NCI-H510A (cell line): ENCODE measurements around the gene FBXO34.
"Not testable (repeated sequence)": the region's sequence is repeated elsewhere in the genome, so short reads cannot be mapped to it uniquely, and the experiment has no call there.

Experiments
- DNase-seq: peaks from one replicate; lab custom pipeline; 2025; lab: John Stamatoyannopoulos, UW

Gene FBXO34

DNA sequence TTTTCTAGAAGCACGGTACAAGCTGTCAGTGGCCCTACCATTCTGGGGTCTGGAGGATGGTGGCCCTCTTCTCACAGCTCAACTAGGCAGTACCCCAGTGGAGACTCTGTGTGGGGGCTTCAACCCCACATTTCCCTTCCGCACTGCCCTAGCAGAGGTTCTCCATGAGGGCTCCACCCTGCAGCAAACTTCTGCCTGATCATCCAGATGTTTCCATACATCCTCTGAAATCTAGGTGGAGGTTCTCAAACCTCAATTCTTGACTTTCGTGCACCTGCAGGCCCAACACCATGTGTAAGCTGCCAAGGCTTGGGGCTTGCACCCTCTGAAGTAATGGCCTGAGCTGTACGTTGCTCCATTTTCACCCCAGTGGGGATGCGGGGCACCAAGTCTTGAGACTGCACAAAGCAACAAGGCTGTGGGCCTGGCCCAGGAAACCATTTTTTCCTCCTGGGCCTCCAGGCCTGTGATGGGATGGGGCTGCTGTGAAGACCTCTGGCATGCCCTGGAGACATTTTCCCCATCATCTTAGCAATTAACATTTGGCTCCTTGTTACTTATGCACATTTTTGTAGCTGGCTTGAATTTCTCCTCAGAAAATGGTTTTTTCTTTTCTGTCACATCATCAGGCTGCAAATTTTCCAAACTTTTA lies 41.3 kb downstream of the FBXO34 start:
- not testable (repeated sequence) for DNase-seq

DNA sequence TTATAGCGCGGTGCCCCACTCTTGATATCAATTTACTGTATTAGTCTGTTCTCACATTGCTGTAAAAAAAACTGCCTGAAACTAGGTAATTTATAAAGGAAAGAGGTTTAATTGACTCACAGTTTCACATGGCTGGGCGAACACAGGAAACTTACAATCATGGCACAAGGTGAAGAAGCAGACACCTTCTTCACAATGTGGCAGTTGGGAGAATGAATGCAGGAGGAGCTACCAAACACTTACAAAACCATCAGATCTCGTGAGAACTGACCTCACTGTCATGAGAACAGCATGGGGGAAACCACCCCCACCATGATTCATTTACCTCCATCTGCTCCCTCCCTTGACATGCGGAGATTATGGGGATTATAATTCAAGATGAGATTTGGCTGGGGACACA lies 42.3 kb downstream of the FBXO34 start:
- DNase-seq, result no peak

DNA sequence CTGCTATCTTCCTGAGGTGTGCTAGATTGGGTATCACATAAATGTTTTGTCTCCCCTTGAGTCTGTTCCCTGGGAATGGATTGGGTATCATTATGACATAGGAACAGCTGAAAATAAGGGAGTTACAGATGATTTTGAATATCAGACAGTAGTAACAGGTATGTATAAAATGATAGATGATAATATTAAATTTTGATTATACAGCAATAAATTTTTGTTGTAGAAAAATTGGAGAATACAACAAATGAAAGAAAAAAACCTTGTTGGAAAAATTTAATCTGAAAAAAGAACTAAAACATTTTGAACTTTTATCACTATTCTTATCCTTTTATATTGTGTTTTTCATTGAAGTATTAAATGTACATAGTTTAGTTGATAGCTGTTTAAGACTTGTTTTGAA lies 43.2 kb downstream of the FBXO34 start:
- DNase-seq, result no peak

DNA sequence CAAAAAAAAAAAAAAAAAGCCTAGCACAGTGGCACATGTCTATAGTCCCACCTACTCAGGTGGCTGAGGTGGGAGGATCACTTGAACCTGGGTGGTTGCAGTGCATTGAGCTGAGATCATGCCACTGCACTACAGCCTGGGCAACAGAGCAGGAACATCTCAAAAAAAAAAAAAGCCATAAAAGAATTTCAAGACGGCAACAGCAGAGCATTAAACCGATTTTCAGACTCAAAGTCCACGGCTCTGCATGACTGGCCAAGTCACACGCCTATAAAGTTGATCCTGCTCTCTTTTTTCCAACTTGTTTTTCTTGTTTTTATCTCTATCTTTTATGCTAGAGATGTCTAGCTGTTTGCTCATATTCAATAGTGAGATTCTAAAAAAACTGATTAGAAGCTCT lies 45.3 kb downstream of the FBXO34 start:
- no peak for DNase-seq

DNA sequence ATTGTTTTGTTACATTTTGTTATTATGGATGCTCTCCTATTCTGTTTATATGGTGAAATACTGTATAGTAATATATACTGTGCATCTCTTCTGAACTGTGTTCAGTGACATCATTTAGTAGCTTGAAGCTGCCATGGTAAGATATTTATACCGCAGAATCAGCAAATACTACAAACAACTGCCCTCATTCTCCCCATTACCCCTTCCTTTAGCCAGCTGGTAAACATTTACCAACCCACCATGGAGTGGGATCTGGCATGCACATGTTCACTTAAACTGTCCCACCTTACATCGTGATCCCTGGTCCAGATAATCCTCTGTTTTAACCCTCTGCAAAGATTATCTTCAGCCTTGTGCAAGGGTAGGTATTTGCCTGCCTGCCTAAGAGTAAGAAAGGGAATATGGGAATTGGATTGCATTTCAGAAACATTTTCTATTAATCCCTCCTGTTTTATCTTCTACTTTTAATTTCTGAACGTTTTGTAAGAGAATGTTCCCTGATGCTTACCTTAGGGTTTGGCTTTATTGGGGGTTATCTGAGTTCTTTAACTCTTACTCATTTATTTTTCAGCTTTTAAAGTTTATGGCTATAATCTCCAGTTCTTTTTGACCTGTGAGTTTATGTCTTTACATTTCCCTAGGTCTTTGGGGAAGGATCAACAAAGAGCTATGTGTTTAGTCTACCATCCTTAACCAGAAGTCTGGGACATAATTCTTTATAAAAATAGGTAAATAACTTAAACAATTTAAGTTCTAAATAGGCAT lies 46.5 kb downstream of the FBXO34 start:
- no peak for DNase-seq

DNA sequence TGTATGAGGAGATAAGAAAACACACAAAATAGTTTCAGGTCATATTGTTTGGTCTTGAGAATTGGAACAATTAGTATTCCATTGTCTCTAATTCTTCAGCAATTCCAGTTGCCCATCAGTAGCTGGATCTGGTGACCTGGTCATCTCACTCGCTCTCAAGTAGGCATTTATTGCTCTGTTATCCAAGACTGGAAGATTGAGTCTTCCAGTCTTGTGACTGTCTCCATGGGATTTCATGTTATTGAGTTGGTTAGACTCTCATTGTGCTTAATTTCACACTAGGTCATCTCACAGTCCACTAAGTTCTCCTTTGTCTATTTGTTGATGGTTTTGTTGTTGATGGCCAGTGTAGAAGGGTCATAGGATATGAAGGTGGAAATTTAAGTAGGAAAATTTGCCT lies 47.5 kb downstream of the FBXO34 start:
- DNase-seq, result no peak

DNA sequence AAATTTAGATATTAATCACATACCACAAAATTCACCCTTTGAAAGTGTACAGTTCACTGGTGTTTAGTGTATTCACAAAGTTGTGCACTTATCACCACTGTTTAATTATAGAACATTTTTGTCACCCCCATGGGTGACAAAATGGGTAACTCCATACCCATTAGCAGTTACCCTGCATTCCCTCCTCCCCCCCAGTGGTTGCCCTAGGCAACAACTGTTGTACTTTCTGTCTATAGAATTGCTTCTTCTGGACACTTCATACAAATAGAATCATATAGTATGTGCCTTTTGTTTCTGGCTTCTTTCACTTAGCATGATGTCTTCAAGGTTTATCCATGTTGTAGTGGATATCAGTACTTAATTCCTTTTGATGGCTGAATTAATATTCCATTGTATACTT lies 52.7 kb downstream of the FBXO34 start:
- no peak for DNase-seq

DNA sequence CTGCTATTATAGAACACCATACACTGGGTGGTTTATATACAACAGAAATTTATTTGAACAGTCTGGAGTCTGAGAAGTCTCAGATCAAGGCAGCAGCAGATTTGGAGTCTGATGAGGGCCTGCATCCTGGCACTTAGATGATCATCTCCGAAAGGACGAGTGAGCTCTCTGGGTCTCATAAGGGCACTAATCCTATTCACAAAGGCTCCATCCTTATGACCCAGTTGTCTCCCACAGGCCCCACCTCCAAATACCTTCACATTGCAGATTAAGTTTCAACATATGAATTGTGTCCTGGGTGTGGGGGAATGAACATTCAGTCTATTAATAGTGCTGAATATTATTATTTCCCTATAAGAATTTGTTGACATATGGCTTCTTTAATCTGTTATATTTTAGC lies 53.6 kb downstream of the FBXO34 start:
- DNase-seq, result no peak

DNA sequence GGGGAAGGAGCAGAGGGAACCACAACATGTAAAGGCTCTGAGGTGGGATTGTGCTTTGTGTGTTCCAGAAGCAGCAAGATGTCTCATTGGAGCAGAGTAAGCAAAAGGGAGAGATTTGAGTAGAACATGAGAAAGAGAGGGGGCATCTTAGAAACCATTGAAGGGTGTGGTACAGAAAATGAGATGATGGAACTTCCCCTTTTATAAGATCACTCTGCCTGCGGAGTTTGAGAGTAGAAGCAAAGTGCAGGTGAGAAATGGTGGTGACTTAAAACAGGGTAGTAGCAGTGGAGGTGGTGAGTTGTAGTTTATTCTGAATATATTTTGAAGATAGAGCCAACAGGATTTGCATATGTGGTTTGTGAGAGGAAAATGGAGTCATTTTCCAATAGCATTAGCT lies 56.0 kb downstream of the FBXO34 start:
- DNase-seq, result no peak

DNA sequence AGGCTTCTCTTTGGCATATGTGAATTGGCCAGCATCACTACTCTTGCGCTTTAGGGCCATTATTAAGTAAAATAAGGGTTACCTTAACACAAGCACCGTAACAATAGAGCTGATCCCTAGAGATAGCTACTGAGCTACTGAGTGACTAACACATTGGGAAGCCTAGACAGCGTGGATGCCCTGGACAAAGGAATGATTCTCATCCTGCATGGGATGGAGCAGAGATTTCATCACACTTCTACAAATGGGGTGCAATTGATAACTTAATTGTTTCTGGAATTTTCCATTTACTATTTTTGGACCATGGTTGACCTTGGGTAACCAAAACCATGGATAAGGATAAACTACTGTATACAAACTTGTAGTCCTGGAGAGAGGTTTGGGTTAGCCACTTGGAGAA lies 57.1 kb downstream of the FBXO34 start:
- no peak for DNase-seq

DNA sequence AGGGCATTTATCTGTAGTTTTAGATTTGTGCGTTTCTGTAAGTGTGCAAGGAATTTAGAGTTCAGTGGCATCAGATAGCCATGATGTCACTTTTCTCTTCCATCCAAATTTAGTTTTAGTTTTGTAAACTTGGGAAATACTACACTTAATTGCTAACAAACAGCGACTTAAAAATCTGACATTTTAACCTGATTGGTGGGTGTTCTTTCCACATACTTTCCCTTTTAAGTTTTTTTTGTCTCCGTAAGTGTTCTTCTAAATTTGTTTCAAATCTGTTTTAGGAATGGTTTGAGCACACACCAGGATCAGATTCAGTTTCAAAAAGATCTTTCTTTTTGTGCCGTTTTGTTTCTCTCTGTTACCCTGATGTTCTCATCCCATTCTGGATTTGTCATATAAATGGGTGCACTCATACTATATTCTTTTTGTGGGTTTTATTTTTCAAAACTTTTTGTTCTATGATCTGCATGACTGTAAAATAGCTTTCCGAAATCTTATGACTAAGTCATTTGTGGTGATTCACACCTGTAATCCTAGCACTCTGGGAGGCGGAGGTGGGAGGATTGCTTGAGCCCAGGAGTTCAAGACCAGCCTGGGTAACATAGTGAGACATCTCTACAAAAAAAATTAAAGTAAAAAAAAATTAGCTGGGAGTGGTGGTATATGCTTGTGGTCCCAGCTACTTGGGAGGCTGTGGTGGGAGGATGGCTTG lies 58.9 kb downstream of the FBXO34 start:
- no peak for DNase-seq

DNA sequence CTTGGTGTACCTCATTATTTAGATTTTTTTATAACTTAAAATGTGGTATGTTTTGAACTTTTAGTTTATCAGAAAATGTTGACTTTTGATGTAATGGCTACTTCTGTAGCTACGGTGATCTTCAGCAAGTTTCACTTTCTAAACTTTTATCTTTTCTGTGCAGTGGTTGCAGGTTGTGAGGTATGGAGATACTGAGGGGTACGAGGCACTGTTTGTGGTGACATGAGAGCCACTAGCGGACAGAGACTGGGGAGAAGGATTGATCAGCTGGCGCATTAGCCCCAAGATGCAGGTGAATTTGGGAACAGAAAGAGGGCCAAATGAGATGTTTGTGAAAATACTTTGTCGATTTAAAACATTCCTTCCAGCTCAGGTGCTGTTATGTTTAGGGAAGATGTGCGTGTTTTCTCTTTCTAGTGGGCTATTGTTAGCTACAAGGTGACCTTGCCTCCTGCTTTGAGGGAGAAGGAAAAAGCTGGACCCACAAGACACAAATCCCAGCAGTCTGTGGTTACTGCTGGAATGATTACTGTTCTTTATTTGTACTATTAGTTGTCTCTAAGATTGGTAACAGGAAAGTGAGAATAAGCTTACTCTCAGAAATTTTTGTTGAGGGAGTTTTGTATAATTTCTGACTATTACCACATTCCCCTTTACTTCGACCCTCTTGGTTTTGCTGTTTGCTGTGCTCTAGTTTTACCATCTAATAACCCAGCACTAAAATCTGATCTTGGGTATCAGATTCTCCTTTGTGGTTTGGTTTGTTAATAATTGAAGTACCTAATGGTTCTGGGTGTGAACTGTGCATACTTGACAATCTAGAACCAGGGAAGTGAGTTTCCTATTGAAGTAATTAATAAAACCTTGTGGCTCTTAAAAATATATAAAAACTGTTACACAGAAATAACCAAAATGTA lies 61.7 kb downstream of the FBXO34 start:
- DNase-seq, result no peak

DNA sequence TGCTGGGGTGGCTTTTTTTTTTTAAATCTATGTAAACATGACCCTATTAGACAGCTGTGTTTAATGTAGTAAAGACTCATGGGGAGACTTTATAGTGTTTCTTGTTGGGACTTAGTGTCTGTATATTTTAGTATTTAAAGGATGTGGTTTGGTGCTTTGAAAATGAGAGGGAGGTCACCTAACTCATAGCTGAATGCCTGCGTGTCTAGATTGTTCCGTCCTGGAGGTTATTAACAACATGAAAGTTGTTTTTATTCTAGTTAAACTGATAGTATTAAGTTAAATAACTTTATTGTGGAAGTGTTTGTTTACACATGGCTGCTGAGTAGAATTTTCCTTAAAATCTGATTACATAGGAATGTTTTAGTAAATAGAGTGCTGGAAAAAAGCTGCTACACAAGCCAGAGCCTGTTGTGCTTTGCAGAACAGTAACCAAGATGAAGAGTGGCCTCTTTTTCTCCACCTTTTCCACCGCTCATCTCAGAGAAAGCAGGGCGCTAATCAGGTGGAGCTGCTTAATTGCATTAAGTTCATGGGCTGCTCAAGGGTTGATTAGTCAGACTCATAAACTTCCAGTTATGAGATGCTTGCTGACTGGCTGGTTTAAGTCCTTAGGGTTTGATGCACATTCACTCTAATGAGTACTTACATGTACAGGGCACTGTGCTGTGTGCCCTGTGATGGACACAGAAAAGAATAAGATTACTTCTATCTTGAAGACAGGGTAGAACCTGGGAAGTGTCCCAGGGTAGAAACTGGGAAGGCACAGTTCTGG lies 62.7 kb downstream of the FBXO34 start:
- DNase-seq, result no peak

DNA sequence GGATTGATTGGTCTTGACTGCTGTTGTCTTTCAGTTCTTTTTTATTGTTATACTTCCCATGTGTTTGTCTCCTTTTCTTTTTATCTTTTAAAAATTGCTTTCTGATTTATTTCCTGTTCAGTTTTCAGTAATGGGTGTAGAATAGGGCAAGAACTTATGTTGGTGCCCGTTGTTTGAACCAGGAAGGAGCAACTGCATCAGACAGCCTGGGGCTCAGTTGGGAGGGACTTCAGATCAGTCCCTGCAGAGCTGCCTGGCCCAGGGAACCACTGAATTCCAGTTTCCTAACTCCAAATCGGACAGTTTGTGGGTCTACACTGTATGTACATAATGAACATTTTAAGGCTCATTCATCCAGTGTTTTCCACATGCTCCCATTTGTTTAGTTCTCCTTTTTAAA lies 64.9 kb downstream of the FBXO34 start:
- no peak for DNase-seq

DNA sequence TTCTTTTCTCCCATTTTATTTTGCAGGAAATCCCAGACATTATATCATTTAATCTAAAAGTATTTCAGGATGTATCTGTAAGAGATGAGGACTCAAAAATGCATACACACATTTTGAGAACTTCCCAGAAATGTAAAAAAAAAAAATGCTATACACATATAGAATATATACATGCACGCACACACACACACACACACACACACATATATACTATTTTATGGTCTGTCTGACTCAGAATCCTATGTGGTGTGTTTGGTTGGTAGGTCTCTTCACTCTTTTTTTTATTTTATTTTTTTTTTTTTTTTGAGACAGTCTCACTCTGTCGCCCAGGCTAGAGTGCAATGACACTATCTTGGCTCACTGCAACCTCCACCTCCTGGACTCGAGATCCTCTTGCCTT lies 65.5 kb downstream of the FBXO34 start:
- no peak for DNase-seq

DNA sequence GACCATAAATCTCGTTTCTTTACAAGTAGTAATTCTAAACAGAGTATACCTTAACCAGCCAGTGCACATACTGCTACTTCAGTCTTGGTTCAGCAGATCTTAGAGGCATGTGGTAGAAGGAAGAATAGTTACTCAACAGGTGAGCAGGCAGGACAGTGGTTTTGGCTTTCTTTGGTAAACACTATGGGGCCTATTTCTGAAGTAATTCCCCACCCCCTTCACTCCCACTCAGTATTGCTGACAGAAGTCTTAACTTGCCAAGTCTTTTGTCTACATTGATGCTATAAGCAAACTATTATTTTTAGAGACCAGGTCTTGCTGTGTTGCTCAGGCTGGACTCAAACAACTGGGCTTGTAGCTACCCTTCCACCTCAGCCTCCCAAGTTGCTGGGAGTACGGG lies 68.5 kb downstream of the FBXO34 start:
- no peak for DNase-seq

DNA sequence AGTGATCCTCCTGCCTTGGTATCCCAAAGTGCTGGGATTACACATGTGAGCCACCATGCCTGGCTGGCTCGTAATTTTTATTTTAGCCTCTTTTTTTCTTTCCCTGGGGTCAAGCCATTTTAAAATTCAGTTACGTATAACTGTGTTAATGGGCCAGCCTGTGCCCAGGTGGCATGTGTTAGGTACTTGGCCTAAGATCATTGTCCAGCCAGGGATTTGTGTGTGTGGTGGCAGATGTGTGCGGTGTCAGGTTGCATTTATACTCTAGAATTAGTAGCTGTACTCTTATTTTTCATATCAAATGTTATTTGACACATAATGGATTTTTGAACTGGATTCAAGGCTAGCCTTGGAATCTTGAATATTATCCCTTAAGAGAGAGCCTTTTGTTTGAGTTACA lies 69.3 kb downstream of the FBXO34 start:
- DNase-seq, result peak; percentile 37

DNA sequence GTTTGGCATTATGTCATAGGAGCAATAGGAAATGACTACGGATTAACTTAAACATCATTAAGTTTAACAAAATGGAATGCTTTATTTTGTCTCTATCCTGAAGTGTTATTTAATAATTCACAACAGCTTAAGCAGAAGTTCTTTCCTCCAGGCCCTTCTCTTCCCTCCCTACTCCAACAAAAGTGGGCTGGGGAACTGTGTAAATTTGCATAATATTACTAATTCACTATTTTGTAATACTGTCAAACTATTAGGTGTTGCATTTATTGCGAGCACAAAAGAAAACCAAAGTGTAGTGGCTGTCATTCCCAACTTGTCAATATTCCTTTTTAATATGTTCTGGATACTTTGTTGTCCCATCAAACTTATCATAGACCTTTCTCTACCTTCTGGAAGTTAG lies 70.6 kb downstream of the FBXO34 start:
- no peak for DNase-seq

DNA sequence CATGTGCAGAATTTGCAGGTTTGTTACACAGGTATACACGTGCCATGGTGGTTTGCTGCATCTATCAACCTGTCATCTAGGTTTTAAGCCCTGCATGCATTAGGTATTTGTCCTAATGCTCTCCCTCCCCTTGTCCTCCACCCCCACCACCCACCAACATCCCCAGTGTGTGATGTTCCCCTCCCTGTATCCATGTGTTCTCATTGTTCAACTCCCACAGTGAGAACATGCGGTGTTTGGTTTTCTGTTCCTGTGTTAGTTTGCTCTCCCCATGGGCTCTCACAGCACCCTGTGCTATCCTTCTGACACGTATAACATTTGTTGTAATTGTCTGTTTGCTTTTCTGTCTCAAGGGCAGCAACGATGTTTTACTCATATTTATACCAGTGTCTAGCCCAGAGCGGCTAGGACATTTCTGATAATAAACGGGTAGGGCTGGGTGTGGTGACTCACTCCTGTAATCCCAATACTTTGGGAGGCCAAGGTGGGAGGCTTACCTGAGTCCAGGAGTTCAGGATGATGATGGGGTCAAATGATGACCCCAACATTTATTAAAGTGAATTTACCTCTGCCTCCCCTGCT lies 73.5 kb downstream of the FBXO34 start:
- DNase-seq, result peak; percentile 30

DNA sequence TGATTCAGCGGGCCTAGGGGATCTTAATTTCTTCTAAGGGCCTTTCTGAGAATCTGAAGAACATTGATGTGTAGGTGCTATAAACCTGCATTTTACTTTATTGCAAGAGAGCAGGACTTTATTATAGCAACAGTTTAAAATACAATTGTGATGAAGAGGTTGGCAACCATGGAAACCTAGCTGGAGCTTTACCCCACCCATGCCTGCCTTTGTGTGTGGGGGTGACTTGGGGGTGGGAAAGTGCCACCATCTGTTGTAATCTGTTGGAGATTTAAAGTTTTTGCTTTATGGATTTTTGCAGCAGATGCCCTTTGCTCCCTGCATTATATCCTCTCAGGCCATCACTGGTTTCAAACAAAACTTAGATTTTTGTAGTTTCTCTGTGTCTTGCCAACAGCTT lies 75.8 kb downstream of the FBXO34 start:
- DNase-seq, result no peak

DNA sequence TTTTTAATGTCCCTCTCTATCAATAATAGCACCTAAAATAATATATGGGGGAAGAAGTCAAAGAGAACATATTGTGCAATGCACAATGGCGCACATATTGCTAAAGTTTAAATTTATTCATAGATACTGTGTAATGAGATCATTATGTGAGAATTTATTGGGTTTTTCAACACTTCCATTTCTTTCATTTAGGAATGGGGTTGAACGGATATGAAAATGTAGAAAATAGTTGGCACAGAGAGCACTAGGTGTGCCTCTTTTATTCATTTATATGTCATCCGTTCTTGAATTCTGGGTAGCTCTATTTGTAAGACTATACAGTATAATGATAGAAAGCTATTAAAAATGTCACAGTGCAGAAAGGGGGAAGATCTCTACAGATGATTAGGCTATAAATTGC lies 76.5 kb downstream of the FBXO34 start:
- no peak for DNase-seq
